Testis (tissue), 2 donors: ENCODE results near the gene PPM1H.

ENCODE experiments used
- CTCF ChIP-seq, 3 experiments: fragments of 450-650 bp in 2 of 3; fragments of 200-600 bp in 1 of 3; sonication (generic) in 1 of 3; IDR thresholded peaks; one replicate each; pipeline ENCODE4 v1.5.1; 2016 to 2019; ENCODE audit warnings: antibody characterized with exemption in 3 of 3, mild to moderate bottlenecking in 2 of 3, moderate library complexity in 1 of 3
- POLR2A ChIP-seq: fragments of 450-650 bp; IDR thresholded peaks from one replicate; pipeline ENCODE4 v1.6.1; 2017; ENCODE audit warnings: antibody characterized with exemption, mild to moderate bottlenecking, moderate library complexity

- no peak for TF ChIP-seq POLR2A
- TF ChIP-seq CTCF (IDR thresholded peaks at IDR 0.05) = no peak
Observed at GRCh38 chr12:62976110-62976662, 41.2 kb upstream of the PPM1H start.
